Lung (tissue), 12 donors: ENCODE data around the gene PTPRN2. TPM values are rescaled to one million over a fixed set of nuclear protein-coding genes. Genes with fewer than 3 reads are reported as not detected.

Experiments used
- ATAC-seq: fragments of 200-7000 bp; cut with Tn5 transposase; one replicate; pipeline ENCODE4 v1.9.1; 2020; ENCODE audit warnings: moderate number of reproducible peaks; ENCODE audit not compliant: insufficient read depth, low FRiP score
- DNase-seq, 3 donors: peaks; one replicate each; pipeline ENCODE4 v3.0.0-alpha.2; 2013 to 2017
- H3K27ac ChIP-seq, 2 donors: one replicate each; pipeline ENCODE4 v1.5.1; 2013; ENCODE audit warnings: mild to moderate bottlenecking in 2 of 2, moderate library complexity in 2 of 2, control low read depth in 1 of 2, inconsistent platforms in 1 of 2, low read depth in 1 of 2, low read length in 1 of 2
- H3K27me3 ChIP-seq, 3 donors: one replicate each; pipeline ENCODE4 v1.5.1; 2013; ENCODE audit warnings: low read length in 2 of 3; ENCODE audit not compliant: control insufficient read depth in 3 of 3, insufficient read depth in 3 of 3
- H3K36me3 ChIP-seq, 4 donors: one replicate each; pipeline ENCODE4 v1.5.1; 2013; ENCODE audit warnings: low read length in 4 of 4, mild to moderate bottlenecking in 1 of 4, moderate library complexity in 1 of 4; ENCODE audit not compliant: control insufficient read depth in 4 of 4, insufficient read depth in 4 of 4
- H3K4me1 ChIP-seq, 5 donors: one replicate each; pipeline ENCODE4 v1.5.1; 2013; ENCODE audit warnings: low read length in 5 of 5, mild to moderate bottlenecking in 2 of 5, moderate library complexity in 1 of 5; ENCODE audit not compliant: control insufficient read depth in 5 of 5, insufficient read depth in 5 of 5
- H3K4me3 ChIP-seq: one replicate; pipeline ENCODE4 v1.5.1; 2013; ENCODE audit warnings: mild to moderate bottlenecking, control low read depth, moderate library complexity
- H3K9ac ChIP-seq, 2 donors: one replicate each; pipeline ENCODE4 v1.5.1; 2013; ENCODE audit warnings: low read length in 2 of 2, control low read depth in 1 of 2; ENCODE audit not compliant: insufficient read depth in 1 of 2
- H3K9me3 ChIP-seq, 4 donors: one replicate each; pipeline ENCODE4 v1.5.1; 2013; ENCODE audit warnings: low read length in 3 of 4, mild to moderate bottlenecking in 1 of 4, moderate library complexity in 1 of 4; ENCODE audit not compliant: control insufficient read depth in 4 of 4, insufficient read depth in 3 of 4
- WGBS, 2 donors: extraction: QIAGEN DNeasy Blood & Tissue Kit; methylation state at CpG; one replicate each; pipeline ENCODE4 v1.1.7; 2013; 5-methylcytosine and 5-hydroxymethylcytosine counted together
- polyA plus RNA-seq, 2 donors: library from polyadenylated mRNA; stranded (reverse); fragments of 200-250 nt; gene quantifications; one replicate each; pipeline ENCODE4 v1.2.1, GENCODE V29; 2013
- total RNA-seq, 2 donors: library from RNA; depleted of rRNA in 1 of 2; stranded (reverse); fragments of >200 nt in 1 of 2; gene quantifications; one replicate each; pipeline ENCODE4 v1.2.1, GENCODE V29; 2014 to 2021
- TF ChIP-seq, protein P1 (sequence below): IDR thresholded peaks from 2 replicates; pipeline ENCODE4 v1.5.1; 2012; ENCODE audit warnings: mild to moderate bottlenecking; ENCODE audit errors: control extremely low read depth, extremely low read depth
- donor health status: control.
- donor health status: control.
- donor health status: Bipolar disorder and iron deficiency.
- donor health status: healthy.
- donor health status: DM: yes; HTN: yes; CAD: no.

Gene PTPRN2
- total and polyA plus RNA-seq, 4 donors = 2.1 to 7.4 (median 4.4) TPM

DNA sequence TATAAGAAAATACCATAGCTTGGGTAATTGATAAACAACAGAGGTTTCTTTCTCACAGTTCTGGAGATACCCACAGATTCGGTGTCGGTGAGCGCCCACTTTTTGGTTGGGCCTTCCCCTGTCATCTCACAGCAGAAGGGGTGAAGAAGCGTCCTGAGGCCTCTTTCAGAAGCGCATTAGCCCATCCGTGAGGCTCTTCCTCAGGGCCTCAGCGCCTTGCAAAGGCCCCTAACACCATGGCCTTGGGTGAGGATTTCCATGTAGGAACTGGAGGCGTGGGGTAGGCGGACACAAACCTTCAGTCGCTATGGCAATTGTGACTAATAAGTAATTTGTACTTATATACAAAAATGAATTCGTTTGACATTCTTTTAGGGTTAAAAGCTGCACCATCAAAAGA, 316.0 kb downstream of the PTPRN2 start:
- Histone ChIP-seq H3K9me3 (peaks cover 0 to 5% (median 0%) of the 10 kb centered on the region in 4 donors), H3K27me3 (no peaks in the 10 kb centered on the region), H3K27ac (no peak overlapping the region), H3K4me1 (no peaks in the 10 kb centered on the region), H3K9ac (no peak overlapping the region), H3K36me3 (no peaks in the 10 kb centered on the region), H3K4me3 (no peak overlapping the region)
- no peak for ATAC-seq
- no peak for DNase-seq
- 90 to 92% methylated on average over 11 of the region's 11 CpGs for WGBS, 2 donors
- TF ChIP-seq, protein P1, sequence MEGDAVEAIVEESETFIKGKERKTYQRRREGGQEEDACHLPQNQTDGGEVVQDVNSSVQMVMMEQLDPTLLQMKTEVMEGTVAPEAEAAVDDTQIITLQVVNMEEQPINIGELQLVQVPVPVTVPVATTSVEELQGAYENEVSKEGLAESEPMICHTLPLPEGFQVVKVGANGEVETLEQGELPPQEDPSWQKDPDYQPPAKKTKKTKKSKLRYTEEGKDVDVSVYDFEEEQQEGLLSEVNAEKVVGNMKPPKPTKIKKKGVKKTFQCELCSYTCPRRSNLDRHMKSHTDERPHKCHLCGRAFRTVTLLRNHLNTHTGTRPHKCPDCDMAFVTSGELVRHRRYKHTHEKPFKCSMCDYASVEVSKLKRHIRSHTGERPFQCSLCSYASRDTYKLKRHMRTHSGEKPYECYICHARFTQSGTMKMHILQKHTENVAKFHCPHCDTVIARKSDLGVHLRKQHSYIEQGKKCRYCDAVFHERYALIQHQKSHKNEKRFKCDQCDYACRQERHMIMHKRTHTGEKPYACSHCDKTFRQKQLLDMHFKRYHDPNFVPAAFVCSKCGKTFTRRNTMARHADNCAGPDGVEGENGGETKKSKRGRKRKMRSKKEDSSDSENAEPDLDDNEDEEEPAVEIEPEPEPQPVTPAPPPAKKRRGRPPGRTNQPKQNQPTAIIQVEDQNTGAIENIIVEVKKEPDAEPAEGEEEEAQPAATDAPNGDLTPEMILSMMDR = no peak

DNA sequence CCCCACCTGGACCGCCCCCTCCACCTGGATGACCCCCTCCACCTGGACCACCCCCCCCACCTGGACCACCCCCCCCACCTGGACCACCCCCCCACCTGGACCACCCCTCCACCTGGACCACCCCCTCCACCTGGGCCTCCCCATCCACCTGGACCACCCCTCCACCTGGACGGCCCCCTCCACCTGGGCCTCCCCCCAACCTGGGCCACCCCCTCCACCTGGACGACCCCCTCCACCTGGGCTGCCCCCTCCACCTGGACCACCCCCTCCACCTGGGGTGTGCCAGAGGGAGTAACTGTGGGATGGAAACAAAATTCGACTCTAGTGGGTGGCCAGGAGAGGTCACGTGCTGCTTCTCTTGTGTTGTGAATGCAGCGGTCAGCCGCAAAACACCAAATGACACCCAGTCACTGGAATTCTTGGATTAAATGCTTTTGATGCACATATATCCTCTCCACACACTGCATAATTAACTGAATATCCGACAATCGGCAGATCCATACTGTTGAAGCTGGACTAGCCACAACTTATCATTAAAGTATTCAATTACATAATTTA, 316.7 kb downstream of the PTPRN2 start:
- TF ChIP-seq, protein P1 = no peak
- DNase-seq = no peak

DNA sequence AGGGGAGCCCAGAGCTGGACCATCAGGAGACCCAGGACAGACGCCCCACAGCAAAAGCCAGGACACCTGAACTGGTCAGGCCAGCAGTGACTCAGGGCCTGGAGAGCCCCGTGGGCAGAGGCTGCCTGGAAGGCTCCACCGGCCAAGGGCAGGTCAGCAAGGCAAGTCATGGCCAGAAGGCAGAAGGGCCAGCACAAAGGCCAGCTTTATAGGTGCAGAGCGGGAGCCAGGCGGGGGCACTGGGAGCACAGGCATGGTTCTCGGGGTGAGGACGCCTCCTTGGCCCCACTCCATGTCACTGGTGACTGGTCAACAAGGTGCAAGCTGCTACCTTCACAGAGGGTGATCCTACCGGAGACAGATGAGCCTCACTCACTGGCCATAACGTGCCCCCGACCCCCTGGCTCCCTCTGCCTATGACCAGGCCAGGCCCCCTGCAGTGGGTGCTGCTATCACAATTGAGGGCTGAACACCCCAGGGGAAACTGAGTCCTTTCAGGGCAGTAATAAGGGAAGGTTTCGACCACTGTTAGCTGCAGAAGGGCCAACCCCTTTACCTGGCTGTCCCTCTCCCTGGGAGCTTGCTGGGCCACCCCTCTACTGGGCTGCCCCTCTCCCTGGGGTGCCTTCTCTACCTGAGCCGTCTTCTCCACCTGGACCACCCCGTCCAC, 317.4 kb downstream of the PTPRN2 start:
- TF ChIP-seq, protein P1 = no peak
- H3K27me3 ChIP-seq = no peaks in the 10 kb centered on the region
- peaks cover 0 to 5% (median 0%) of the 10 kb centered on the region in 4 donors for H3K9me3 ChIP-seq
- no peak overlapping the region for H3K27ac ChIP-seq
- no peak overlapping the region for H3K9ac ChIP-seq
- no peaks in the 10 kb centered on the region for H3K4me1 ChIP-seq
- DNase-seq (no peak), ATAC-seq (no peak)
- 89 to 90% methylated on average over 13 of the region's 13 CpGs for WGBS, 2 donors
- no peak overlapping the region for H3K4me3 ChIP-seq
- no peaks in the 10 kb centered on the region for H3K36me3 ChIP-seq

More for the DNA sequence above, 316.7 kb downstream of the PTPRN2 start:
- H3K4me3 ChIP-seq = no peak overlapping the region
- no peak for ATAC-seq
- no peak overlapping the region for H3K9ac ChIP-seq
- no peaks in the 10 kb centered on the region for H3K36me3 ChIP-seq
- H3K27me3 ChIP-seq = no peaks in the 10 kb centered on the region
- WGBS, 2 donors = 90 to 95% methylated on average over 8 to 9 of the region's 9 CpGs
- no peak overlapping the region for H3K27ac ChIP-seq
- H3K4me1 ChIP-seq = no peaks in the 10 kb centered on the region
- H3K9me3 ChIP-seq = peaks cover 0 to 5% (median 0%) of the 10 kb centered on the region in 4 donors
